ENCODE results near the gene CHIA.
A peak's percentile ranks its signal among the peaks of the same experiment; 100 is the strongest.

CHIA gene

DNA sequence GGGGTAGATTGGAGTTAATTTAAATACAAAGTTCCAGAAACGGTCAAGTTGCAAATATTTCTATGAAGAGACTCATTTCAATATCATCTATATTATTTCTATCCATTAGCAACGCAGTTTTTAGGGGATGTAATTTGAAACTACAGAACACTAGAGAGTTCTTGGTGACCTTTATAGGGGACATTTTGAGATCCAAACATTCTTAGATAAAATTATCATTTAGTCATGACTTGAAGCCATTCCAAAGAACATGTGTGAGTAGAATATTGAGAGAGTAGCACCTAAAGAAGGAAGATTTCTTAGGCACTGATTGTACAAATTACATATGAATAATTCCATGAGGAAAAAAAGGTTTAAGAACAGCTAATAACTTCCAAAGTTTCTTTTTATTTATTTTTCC is 19.0 kb downstream of the CHIA start:
- TF ChIP-seq, protein P1, sequence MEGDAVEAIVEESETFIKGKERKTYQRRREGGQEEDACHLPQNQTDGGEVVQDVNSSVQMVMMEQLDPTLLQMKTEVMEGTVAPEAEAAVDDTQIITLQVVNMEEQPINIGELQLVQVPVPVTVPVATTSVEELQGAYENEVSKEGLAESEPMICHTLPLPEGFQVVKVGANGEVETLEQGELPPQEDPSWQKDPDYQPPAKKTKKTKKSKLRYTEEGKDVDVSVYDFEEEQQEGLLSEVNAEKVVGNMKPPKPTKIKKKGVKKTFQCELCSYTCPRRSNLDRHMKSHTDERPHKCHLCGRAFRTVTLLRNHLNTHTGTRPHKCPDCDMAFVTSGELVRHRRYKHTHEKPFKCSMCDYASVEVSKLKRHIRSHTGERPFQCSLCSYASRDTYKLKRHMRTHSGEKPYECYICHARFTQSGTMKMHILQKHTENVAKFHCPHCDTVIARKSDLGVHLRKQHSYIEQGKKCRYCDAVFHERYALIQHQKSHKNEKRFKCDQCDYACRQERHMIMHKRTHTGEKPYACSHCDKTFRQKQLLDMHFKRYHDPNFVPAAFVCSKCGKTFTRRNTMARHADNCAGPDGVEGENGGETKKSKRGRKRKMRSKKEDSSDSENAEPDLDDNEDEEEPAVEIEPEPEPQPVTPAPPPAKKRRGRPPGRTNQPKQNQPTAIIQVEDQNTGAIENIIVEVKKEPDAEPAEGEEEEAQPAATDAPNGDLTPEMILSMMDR (IDR thresholded peaks at IDR 0.05; ENCODE audit: borderline replicate concordance, extremely low read depth, low read length, poor library complexity, severe bottlenecking): no peak
- H3K27me3 ChIP-seq (ENCODE audit: insufficient read depth, low read length, poor library complexity): no peaks in the 10 kb centered on the region
- no peaks in the 10 kb centered on the region for H4K20me1 ChIP-seq (ENCODE audit: insufficient read depth, low read length)
- H3K9me3 ChIP-seq (ENCODE audit: insufficient read depth, low read length, severe bottlenecking): no peaks in the 10 kb centered on the region
- no peak overlapping the region for H3K9ac ChIP-seq (ENCODE audit: low read depth, low read length)
- no peak overlapping the region for H3K4me3 ChIP-seq (ENCODE audit: low read depth in 1 of 2, low read length in 2 of 2)
- H3K4me2 ChIP-seq (ENCODE audit: insufficient read depth, low read length): no peak overlapping the region
- no peaks in the 10 kb centered on the region for H3K4me1 ChIP-seq (ENCODE audit: insufficient read depth, low read length)
- no peak overlapping the region for H3K27ac ChIP-seq (ENCODE audit: low read length)
- no peaks in the 10 kb centered on the region for H3K79me2 ChIP-seq (ENCODE audit: insufficient read depth, low read length)
- ATAC-seq (ENCODE audit: insufficient read depth, low read depth) (no peak), DNase-seq (no peak)
- no peak overlapping the region for H2AFZ ChIP-seq (ENCODE audit: low read depth, low read length)
- no peaks in the 10 kb centered on the region for H3K36me3 ChIP-seq (ENCODE audit: insufficient read depth, low read length)

DNA sequence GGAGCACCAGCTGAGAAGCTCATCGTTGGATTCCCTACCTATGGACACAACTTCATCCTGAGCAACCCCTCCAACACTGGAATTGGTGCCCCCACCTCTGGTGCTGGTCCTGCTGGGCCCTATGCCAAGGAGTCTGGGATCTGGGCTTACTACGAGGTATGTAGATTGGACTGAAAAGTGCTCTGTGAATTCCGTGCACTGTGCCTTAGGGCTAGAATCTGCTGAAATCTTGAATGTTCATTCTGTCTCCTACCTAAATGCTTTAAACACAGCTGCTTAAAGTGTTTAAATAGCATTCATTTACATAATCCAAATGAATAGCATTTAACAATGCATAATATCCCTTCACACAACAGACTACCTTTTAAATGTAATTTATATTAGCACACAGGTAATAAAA is 27.9 kb downstream of the CHIA start:
- TF ChIP-seq, protein P1 (IDR thresholded peaks at IDR 0.05; ENCODE audit: borderline replicate concordance, extremely low read depth, low read length, poor library complexity, severe bottlenecking): no peak
- no peak for TF ChIP-seq EZH2 (IDR thresholded peaks at IDR 0.05; ENCODE audit: borderline replicate concordance, low read depth, low read length, severe bottlenecking)

GRCh38 chr1:111320066-111320879 is 29.6 kb downstream of the CHIA start:
- DNase-seq: peak; percentile 57
- no peaks in the 10 kb centered on the region for H3K79me2 ChIP-seq (ENCODE audit: insufficient read depth, low read length)
- H3K36me3 ChIP-seq (ENCODE audit: insufficient read depth, low read length): no peaks in the 10 kb centered on the region
- H3K4me2 ChIP-seq (ENCODE audit: insufficient read depth, low read length): no peak overlapping the region
- H3K4me3 ChIP-seq (ENCODE audit: low read depth in 1 of 2, low read length in 2 of 2): no peak overlapping the region
- H4K20me1 ChIP-seq (ENCODE audit: insufficient read depth, low read length): no peaks in the 10 kb centered on the region
- no peak for TF ChIP-seq EZH2 (IDR thresholded peaks at IDR 0.05; ENCODE audit: borderline replicate concordance, low read depth, low read length, severe bottlenecking)
- TF ChIP-seq, protein P1 (IDR thresholded peaks at IDR 0.05; ENCODE audit: borderline replicate concordance, extremely low read depth, low read length, poor library complexity, severe bottlenecking): peak; percentile 32
- no peaks in the 10 kb centered on the region for H3K27me3 ChIP-seq (ENCODE audit: insufficient read depth, low read length, poor library complexity)
- peak; percentile 98 for ATAC-seq (ENCODE audit: insufficient read depth, low read depth)
- peaks cover 14% of the 10 kb centered on the region for H3K4me1 ChIP-seq (ENCODE audit: insufficient read depth, low read length)
- no peaks in the 10 kb centered on the region for H3K9me3 ChIP-seq (ENCODE audit: insufficient read depth, low read length, severe bottlenecking)
- H3K9ac ChIP-seq (ENCODE audit: low read depth, low read length): no peak overlapping the region
- peak overlapping the region; percentile 60 for H2AFZ ChIP-seq (ENCODE audit: low read depth, low read length)
- peak overlapping the region; percentile 60 for H3K27ac ChIP-seq (ENCODE audit: low read length)

More for the DNA sequence above, 27.9 kb downstream of the CHIA start:
- no peak overlapping the region for H3K4me2 ChIP-seq (ENCODE audit: insufficient read depth, low read length)
- H3K79me2 ChIP-seq (ENCODE audit: insufficient read depth, low read length): no peaks in the 10 kb centered on the region
- no peak overlapping the region for H3K4me3 ChIP-seq (ENCODE audit: low read depth in 1 of 2, low read length in 2 of 2)
- no peaks in the 10 kb centered on the region for H3K9me3 ChIP-seq (ENCODE audit: insufficient read depth, low read length, severe bottlenecking)
- no peaks in the 10 kb centered on the region for H3K36me3 ChIP-seq (ENCODE audit: insufficient read depth, low read length)
- no peak overlapping the region for H3K9ac ChIP-seq (ENCODE audit: low read depth, low read length)
- no peak overlapping the region for H3K27ac ChIP-seq (ENCODE audit: low read length)
- DNase-seq (no peak), ATAC-seq (ENCODE audit: insufficient read depth, low read depth) (no peak)
- peaks cover 14% of the 10 kb centered on the region for H3K4me1 ChIP-seq (ENCODE audit: insufficient read depth, low read length)
- no peaks in the 10 kb centered on the region for H4K20me1 ChIP-seq (ENCODE audit: insufficient read depth, low read length)
- H2AFZ ChIP-seq (ENCODE audit: low read depth, low read length): no peak overlapping the region
- no peaks in the 10 kb centered on the region for H3K27me3 ChIP-seq (ENCODE audit: insufficient read depth, low read length, poor library complexity)
